Activated CD8-positive, alpha-beta memory T cell treated with anti-CD3 and anti-CD28 coated beads for 1 hour (primary cell): ENCODE results near the gene PPP4R1.
"Not testable (repeated sequence)": the region's sequence is repeated elsewhere in the genome, so short reads cannot be mapped to it uniquely, and the experiment has no call there.

Source experiments
- DNase-seq, 2 donors: peaks; one replicate each; pipeline ENCODE4 v3.0.0-alpha.2; 2020; ENCODE audit warnings: low read depth in 1 of 2; ENCODE audit errors: extremely low read depth in 1 of 2

PPP4R1 gene, protein sequence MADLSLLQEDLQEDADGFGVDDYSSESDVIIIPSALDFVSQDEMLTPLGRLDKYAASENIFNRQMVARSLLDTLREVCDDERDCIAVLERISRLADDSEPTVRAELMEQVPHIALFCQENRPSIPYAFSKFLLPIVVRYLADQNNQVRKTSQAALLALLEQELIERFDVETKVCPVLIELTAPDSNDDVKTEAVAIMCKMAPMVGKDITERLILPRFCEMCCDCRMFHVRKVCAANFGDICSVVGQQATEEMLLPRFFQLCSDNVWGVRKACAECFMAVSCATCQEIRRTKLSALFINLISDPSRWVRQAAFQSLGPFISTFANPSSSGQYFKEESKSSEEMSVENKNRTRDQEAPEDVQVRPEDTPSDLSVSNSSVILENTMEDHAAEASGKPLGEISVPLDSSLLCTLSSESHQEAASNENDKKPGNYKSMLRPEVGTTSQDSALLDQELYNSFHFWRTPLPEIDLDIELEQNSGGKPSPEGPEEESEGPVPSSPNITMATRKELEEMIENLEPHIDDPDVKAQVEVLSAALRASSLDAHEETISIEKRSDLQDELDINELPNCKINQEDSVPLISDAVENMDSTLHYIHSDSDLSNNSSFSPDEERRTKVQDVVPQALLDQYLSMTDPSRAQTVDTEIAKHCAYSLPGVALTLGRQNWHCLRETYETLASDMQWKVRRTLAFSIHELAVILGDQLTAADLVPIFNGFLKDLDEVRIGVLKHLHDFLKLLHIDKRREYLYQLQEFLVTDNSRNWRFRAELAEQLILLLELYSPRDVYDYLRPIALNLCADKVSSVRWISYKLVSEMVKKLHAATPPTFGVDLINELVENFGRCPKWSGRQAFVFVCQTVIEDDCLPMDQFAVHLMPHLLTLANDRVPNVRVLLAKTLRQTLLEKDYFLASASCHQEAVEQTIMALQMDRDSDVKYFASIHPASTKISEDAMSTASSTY

DNA sequence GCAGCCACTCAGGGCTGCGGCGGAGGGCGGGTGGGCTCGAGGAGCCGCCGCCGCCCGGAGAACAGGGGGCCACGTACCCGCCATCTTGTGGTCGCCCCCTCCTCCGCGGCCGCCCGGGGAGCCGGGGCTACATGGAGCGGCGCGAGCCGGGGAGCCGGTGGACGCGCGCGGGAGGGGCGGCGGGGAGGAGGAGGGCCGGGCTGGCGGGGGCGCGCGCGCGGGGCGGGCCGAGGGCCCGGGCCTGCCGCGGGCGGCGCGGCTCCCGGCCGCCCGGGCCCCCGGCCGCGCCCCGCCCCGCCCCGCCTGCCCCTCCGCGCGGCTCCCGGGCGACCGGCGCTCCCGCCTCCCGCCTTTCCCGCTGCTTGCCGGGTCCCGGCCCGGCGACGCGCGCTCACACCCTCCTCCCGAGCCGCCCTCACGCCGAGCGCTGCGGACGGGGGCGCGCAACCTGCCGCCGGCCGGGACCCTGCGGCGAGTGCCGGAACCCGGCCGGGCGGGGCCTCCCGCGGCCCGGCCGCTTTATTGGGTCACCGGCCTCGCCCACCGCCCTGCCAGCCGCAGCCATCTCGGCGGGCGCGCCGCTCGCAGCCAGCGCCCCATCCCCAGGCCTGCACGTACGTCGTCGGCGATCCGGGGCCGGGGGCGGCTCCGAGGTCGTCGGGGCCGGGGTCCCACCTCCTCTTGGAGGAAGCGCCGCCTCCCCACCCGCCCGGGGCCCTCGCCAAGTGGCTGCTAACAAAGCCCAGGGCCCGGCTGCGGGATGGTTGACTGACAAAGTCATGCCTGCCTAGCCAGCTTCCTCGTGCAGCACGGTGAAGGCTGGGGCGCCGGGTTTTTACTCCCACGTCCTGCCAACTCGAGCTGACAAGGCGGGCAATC lies at the start of gene PPP4R1:
TSS of gene PPP4R1 (minus strand) at position 159 of the 879 bp plus-strand sequence. CDS start at position 84, 75 bp downstream.
- DNase-seq: peak; percentile 11 to 66

DNA sequence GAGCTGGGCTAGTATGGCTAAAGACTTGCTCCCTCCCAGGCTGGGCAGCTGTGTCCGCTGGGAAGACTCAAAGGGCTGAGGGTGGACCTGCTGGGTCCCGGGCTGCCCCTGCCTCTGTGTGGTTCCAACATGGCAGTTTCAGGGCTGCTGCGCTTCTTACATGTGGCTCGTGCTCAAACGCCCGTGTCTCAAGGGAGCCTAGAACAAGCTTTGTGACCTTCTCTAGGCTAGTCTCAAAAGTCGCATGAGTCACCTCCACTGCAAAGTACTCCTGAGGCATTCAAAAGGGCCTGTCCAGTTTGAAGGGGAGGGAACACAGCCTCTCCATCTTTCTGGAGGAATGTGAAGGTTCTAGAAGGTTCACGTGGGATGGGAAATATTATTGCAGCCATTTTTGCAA lies 49.0 kb upstream of the PPP4R1 start:
- no peak for DNase-seq

DNA sequence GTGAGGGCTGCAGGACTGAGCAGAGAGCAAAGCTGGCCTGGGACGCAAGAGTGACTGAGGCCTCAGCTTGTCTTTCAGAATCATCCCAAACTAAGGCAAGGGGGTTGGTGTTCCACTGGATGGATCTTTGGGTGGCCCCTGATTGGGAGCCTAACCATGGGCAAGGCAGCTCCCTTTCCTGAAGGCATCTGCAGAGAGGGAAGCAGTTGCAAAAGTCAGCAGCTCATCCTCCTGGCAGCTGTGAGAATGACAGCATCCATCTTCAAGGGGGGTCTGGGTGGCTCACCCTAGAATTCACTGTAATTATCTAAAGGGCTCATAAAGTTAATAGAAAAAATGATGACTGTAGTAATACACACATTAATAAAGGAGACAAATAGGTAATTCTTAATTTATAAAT lies 47.2 kb upstream of the PPP4R1 start:
- no peak for DNase-seq

DNA sequence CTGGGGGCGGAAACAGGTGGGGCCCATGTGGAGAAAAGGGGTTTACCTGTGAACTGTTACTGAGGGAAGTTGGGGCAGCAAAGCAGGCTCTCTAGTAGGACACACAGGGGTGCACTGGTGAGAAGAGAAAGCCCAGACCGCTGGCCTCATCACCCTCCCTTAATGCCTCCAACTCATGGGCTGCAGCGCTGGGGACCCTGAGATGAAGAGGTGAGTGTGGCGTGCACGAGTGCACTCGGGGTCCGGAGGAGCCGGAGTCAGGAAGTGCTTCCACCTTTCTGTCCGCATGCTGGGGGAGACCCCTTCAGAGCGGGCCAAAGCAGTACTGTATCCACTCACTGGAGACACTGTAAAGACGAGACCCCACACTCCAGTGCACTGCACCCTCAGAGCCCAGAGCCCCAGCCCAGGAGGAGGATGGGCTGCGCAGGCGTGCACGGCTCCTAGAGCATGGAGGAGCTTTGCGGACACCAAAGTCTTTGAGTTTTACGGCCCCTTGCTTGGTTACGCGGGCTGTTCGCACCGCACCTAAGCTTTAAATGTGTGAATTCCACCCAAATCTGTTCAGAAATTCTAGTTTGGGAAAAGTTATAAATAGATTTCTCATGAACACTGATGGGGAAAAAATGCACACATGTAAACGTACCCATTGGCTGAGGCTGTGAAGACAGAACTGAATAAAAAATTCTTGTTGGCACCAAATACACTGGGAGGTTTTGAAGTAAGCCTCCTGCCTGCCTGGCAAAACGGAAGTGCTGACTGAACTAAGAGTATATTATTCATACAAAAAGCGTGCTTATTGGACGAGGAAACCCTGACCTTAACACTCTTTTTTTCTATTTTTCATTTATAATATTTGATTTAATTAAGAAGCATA lies 45.4 kb upstream of the PPP4R1 start:
- no peak for DNase-seq

DNA sequence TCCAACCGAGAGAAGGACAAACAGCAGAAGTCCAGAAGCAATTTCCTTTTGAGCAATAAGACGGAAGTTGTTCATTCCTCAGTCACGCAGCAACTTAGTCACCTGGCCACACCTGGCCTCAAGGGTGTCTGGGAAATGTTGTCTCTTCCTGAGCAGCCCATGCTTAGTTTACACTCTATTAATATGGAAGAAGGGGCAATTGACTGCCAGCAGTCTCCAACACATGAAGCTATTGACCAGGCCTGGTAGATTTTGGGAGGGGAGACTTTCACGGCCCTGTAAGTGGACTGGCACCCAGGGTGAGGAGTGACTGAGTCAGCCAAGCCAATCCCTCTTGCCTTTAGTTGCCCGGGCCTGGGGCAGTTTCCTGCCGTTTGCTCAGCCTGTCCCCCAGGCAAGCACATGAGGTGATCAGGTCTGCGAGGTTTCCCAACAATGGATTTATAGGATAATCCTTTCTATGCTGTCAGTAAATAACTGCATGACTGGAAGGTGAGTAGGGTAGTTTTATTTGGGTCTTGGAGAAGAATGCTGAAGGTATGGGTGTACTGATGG lies 43.8 kb upstream of the PPP4R1 start:
- no peak for DNase-seq

DNA sequence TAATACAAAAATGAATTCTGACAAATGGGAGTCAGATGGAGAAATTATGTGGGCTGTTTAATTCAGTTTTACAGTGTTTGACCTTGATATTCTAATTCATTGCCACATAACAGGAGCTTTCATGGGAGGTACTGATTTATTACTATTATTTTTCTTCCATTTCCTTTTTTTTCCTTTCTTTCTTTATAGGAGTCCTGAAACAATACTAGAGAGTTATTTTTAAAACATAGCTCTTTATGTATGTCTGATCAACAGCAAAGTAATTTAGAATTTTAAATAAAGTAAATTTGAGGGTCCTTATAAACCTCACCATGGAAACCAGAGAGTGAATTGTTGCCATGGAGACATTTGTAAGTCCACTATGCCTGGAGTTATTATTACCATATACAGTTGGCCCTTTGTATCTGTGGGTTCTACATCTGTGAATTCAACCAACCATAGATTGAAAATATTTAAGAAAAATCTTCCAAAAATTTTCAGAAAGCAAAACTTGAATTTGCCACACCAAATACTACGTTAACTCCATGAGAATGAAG lies 40.9 kb upstream of the PPP4R1 start:
- no peak for DNase-seq

DNA sequence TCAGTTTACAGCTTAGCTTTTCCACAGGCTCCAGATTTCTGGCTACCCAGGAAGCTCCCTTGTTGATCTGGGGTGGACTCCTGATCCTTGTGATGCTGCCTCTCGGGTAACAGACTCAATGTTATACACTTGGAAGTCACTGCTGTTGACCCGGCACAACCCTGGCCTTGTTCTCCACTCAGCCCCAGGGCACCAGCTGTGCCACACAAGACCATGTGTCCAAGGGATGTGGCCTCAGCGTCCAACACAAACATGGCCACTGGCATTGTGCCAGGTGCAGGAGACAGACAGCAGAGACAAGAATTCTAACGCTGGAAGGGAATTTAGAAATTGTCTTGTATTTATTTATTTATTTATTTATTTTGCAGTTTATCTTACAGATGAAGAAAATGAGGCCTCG lies 39.0 kb upstream of the PPP4R1 start:
- no peak for DNase-seq

DNA sequence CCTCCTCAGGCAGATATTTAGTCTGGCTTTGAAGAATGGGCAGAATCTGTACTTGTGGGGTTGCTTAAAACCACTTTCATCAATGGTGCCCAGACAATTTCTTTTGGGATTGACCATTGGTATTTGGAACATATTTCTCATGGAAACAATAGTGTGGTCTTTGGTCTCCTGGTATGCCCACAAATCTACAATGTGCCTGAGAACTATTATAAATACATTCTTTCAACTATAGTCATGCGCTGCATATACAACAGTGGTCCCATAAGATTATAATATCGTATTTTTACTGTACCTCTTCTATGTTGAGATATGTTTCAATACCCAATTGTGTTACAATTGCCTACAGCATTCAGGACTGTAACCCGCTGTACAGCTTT lies 34.8 kb upstream of the PPP4R1 start:
- no peak for DNase-seq

DNA sequence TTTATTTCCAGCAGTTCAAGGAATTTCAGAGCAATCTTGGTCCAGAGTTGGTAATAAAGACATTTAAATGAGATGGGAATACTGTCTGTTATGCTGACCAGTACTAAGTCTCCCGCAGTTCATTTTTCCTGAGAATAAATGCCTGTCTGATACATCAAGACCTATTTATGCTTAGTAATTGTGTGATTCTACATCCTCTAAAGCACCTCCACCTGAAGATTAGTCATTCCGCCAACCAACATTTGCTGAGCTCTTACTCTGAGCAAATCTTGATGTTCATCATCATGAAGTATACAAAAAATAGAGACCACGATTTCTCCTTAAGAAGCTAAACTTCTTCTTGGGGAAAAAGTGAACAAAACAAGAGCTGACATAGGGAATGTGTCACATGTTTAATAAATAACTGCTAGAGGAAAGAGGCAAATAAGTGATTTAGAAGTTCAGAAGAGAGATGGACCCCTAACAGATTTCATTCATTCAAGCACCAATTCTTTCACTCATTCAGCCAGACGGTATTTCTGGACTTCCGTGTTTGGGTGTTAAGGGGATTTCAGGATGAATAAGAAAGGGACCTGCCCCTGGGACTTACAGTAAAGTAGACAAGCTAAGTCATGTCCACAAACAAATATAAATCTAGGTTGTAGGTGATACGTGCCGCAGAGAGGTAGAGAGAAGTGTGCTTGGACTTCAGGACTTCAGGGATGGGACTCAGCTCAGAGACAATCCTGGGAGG lies 34.2 kb upstream of the PPP4R1 start:
- DNase-seq: no peak

DNA sequence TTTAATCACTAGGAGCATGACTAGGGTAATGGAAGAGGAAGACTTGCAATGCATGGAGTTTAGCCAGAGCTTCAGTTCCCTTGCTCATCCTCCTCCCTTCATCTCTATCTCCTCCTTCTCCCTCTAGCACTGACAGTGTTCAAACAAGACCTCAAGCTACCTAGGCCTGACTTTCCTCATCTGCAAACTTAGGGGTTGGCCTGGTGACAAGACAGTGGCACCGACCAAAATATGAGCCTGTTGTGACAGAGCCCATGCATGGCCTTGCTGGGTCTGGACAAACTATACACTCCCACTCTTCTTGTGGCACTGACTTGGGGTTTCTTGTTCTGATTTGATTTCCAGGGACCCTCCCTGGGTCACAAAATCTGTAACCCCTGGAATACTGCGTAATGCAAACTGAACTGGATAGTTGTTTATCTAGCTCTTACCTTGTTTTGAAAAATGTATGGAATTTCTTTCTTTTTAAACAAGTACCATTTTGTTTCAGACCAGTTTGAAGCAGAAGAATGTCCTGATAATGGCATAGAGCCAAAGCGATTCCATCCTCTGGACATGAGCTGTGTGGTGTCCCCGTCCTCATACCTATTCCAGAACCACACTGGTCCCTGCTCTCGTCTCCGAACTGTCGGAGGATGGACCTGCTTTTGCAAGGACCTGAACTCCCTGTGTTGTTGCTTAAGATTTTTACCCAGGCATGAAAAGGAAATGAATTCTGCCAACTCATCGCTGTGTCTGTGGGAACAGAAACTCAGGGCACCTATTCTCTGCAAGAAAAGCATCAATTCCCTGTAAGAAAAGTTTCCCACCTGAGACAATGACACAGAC lies 33.4 kb upstream of the PPP4R1 start:
- no peak for DNase-seq

DNA sequence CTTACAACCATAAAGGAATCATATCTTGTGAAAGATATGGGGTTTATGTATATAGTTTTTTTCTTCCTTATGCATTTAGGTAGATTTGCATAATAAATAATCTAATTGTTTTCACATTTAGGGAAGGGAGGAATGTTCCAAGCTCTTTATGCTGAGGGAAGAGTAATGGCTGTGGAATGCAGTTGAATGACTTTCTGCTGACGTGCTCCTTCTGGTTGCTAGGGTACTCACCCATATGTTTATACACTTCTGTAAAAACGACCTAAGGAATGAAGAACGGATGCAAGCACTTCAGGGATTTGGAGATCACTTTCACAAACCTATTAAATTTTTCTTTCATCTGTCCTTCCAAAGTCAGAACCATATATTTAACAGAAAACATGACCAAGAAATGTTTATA lies 29.2 kb upstream of the PPP4R1 start:
- DNase-seq: no peak

DNA sequence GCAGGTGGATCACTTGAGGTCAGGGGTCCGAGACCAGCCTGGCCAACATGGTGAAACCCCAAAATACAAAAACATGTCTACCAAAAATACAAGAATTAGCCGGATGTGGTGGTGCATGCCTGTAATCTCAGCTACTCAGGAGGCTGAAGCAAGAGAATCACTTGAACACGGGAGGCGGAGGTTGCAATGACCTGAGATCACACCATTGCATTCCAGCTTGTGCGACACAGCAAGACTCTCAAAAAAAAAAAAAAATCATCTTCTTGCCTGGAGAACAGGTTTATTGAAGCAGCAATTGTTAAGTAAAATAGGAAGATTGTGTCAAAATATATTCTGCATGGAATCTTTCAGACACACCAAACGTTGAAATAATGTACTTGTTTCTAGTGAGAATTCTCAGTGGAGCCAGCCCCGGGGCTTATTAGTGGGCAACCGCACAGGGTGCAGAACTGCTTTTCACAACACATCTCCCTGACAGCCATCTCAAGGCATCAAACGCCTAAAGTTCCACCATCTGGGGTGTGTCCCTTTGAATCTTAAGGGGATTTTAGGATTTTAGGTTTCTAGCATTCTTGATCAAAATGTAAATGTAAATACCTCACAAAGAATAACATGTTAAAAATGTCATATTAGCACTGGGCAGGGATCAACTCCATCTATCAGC lies 28.6 kb upstream of the PPP4R1 start:
- no peak for DNase-seq

DNA sequence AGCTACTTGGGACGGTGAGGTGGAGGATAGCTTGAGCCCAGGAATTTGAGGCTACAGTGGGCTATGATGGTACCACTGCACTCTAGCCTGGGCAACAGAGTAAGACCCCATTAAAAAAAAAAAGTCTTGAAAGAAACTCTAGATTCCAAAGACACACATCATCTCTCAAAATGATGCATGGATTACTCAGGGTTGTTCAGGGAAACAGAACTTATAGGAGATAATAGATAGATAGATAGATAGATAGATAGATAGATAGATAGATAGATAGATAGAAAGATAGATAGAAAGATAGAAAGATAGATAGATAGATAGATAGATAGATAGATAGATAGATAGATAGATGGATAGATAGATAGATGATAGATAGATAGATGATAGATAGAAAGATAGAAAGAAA lies 26.7 kb upstream of the PPP4R1 start:
- DNase-seq: not testable (repeated sequence)

DNA sequence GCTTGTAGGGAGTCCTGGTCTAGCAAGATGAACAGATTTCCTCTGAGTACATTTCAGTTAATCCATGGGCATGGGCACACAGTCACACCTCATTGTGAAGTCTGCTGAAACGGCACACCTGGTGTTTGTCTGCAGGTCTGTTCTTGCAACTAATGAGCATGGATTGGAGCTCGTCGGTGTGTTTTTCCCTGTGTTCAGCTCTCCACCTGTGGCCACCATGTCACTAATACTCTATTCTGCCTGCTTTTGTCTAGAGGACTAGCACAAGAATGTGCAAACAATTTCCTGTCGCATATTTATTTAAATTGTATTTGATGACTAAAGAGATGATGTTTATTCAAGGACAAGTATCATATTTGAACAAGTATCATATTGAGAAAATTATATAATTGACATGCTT lies 24.5 kb upstream of the PPP4R1 start:
- DNase-seq: no peak

DNA sequence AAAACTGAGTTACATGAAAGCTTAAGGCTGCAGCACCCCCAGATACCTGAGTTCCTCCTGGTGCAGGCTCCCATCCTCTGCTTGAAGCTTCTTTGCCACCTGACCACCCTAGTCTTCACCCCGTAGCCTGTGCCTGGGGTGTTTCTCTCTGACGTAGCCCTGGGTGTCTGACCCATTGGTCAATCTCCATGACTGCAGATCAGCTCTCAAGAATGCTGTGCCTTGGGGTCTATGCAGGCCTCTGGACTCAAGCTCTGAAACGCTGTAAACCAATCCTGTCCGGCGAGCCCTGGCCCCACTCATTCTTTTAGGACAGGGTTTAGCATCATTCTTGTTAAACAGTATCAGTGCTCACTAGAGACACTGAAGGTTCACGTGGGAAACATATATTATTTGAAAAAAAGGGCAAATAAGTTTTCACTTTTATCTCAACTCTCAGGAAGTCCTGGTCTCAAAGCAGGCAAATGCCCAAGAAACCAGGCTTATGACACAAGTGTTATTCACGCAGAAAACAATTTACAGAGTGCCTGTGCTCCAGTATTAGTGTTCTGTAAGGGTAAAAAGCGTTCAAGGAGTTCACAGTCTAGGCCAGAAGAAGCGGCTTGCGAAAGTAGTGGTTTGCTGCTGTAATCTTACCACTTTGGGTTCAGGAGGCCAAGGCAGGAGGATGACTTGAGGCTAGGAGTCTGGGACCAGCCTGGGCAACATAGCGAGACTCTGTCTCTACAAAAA lies 22.8 kb upstream of the PPP4R1 start:
- DNase-seq: no peak

DNA sequence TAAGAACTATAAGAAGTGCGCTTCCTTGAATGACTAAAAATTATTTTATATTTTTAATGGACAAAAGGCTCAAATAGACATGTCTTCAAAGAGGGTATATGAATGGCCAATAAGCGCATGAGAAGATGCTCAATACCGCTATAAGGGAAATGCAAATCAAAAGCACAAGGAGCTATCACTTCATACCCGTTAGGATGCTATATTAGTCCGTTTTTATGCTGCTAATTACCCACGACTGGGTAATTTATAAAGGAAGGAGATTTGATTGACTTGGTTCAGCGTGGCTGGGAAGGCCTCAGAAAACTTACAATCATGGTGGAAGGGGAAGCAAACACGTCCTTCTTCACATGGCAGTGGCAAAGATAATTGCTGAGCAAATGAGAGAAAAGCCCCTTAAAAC lies 20.5 kb upstream of the PPP4R1 start:
- no peak for DNase-seq
